Gastrocnemius medialis (tissue), 4 donors: ENCODE measurements around the gene SNAPC4.

Experiments
- POLR2A ChIP-seq, 2 donors: fragments of 450-650 bp; IDR thresholded peaks; one replicate each; pipeline ENCODE4 v1.6.1; 2017; ENCODE audit warnings: antibody characterized with exemption in 2 of 2, mild to moderate bottlenecking in 2 of 2, moderate library complexity in 2 of 2
- TF ChIP-seq, protein P1 (sequence below), 5 experiments: fragments of 450-650 bp in 3 of 5; fragments of 200-600 bp in 2 of 5; sonication (generic) in 2 of 5; IDR thresholded peaks in 4 of 5; conservative IDR thresholded peaks in 1 of 5; 1 replicate in 4 of 5; 2 replicates in 1 of 5; pipeline ENCODE4 v1.5.1; 2016 to 2019; ENCODE audit warnings: antibody characterized with exemption in 5 of 5, mild to moderate bottlenecking in 3 of 5, moderate library complexity in 3 of 5

DNA sequence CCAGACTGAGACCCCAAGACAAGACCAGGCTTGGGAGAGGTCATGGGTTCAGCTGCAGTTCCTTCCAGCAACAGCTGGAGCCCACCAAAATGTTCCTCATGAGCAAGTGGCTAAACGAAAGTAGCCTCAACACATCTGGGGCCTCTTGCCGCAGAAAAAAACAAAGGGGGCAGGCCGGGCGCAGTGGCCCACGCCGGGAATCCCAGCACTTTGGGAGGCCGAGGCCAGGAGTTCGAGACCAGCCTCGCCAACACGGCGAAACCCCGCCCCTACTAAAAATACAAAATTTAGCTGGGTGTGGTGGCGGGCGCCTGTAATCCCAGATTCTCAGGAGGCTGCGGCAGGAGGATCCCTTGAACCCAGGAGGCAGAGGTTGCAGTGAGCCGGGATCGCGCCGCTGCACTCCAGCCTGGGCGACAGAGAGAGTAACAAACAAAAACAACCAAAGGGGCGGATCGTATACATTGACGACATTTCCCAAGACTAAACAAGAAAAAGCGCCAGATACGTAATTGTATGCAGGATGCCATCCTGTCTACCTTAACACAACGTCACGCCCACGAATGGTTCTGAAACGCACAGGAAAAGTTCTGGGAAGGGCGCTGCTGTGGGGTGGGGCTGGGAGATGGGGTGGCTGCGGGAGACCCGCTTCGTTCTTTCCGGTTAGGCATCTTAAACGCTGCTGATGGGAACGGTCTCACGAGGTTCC, 38.0 kb upstream of the SNAPC4 start:
- TF ChIP-seq, protein P1, sequence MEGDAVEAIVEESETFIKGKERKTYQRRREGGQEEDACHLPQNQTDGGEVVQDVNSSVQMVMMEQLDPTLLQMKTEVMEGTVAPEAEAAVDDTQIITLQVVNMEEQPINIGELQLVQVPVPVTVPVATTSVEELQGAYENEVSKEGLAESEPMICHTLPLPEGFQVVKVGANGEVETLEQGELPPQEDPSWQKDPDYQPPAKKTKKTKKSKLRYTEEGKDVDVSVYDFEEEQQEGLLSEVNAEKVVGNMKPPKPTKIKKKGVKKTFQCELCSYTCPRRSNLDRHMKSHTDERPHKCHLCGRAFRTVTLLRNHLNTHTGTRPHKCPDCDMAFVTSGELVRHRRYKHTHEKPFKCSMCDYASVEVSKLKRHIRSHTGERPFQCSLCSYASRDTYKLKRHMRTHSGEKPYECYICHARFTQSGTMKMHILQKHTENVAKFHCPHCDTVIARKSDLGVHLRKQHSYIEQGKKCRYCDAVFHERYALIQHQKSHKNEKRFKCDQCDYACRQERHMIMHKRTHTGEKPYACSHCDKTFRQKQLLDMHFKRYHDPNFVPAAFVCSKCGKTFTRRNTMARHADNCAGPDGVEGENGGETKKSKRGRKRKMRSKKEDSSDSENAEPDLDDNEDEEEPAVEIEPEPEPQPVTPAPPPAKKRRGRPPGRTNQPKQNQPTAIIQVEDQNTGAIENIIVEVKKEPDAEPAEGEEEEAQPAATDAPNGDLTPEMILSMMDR (IDR thresholded peaks at IDR 0.05 in 4 of 5, conservative IDR thresholded peaks at IDR 0.05 in 1 of 5) = no peak
- no peak for TF ChIP-seq POLR2A (IDR thresholded peaks at IDR 0.05)
